K562 (cell line): ENCODE data around the gene OST4. TPM values are rescaled to one million over a fixed set of nuclear protein-coding genes. Genes with fewer than 3 reads are reported as not detected.

Source experiments
- CSDE1 ChIP-seq, 2 experiments: fragments of 450-650 bp; IDR thresholded peaks; 2 replicates each; pipeline ENCODE4 v1.6.1; 2016; ENCODE audit warnings: mild to moderate bottlenecking in 1 of 2
- GABPB2 ChIP-seq: fragments of 250-450 bp; sonication (Bioruptor Pico); conservative IDR thresholded peaks from 2 replicates; pipeline ENCODE4 v1.5.1; 2021; ENCODE audit warnings: mild to moderate bottlenecking
- ILF3 ChIP-seq: fragments of 450-650 bp; IDR thresholded peaks from 2 replicates; pipeline ENCODE4 v1.6.1; 2018; ENCODE audit warnings: antibody characterized with exemption, mild to moderate bottlenecking, moderate library complexity, borderline replicate concordance
- MXI1 ChIP-seq: IDR thresholded peaks from 2 replicates; pipeline ENCODE4 v1.6.1; 2011; ENCODE audit warnings: low read depth, mild to moderate bottlenecking, improper control_type of control experiment, low read length
- PHTF2 ChIP-seq: fragments of 250-450 bp; sonication (Bioruptor Pico); IDR thresholded peaks from 2 replicates; pipeline ENCODE4 v1.5.0; 2021; ENCODE audit warnings: mild to moderate bottlenecking
- PREB ChIP-seq: sonication (generic); formaldehyde crosslinking; IDR thresholded peaks from 2 replicates; pipeline ENCODE4 v1.8.1; 2023; ENCODE audit warnings: mild to moderate bottlenecking, missing genetic modification reagents
- ZNF282 ChIP-seq: sonication (generic); formaldehyde crosslinking; IDR thresholded peaks from 2 replicates; pipeline ENCODE4 v1.8.1; 2023; ENCODE audit warnings: missing genetic modification reagents
- ZNF717 ChIP-seq: fragments of 250-450 bp; sonication (Bioruptor Pico); IDR thresholded peaks from 2 replicates; pipeline ENCODE4 v1.5.0; 2021
- polyA plus RNA-seq, 8 experiments: library from polyadenylated mRNA; depleted of rRNA in 4 of 8; stranded (reverse) in 5 of 8; unstranded in 3 of 8; fragments of >200 nt; fragmentation: Nextera tagmentation in 2 of 8; fragmentation: Illumina TruSeq in 1 of 8; extraction: Ambion mirVana in 2 of 8; extraction: Trizol in 1 of 8; gene quantifications; 2 replicates each; pipeline versions ENCODE4 v1.2.1 to v1.2.3, GENCODE V29; 2011 to 2014; ENCODE audit warnings: inconsistent platforms in 1 of 8, missing spikeins in 1 of 8
- total RNA-seq, 7 experiments: library from RNA; depleted of rRNA in 6 of 7; stranded (reverse); fragments of >200 nt in 6 of 7; fragmentation: Illumina TruSeq in 2 of 7; extraction: Trizol in 2 of 7; gene quantifications; 2 replicates each; pipeline versions ENCODE4 v1.2.1 to v1.2.3, GENCODE V29; 2011 to 2021; ENCODE audit warnings: low replicate concordance in 1 of 7
- TF ChIP-seq, protein P1 (sequence below), 2 experiments: fragments of 450-650 bp; IDR thresholded peaks; 2 replicates each; pipeline ENCODE4 v1.6.1; 2016; ENCODE audit warnings: mild to moderate bottlenecking in 2 of 2, borderline replicate concordance in 1 of 2, low read depth in 1 of 2, moderate library complexity in 1 of 2
- TF ChIP-seq, protein P2 (sequence below): sonication (generic); formaldehyde crosslinking; IDR thresholded peaks from 2 replicates; pipeline ENCODE4 v1.8.0; 2022; ENCODE audit warnings: mild to moderate bottlenecking, low read depth, missing genetic modification reagents
- TF ChIP-seq, protein P3 (sequence below): fragments of 250-450 bp; sonication (Bioruptor Pico); IDR thresholded peaks from 2 replicates; pipeline ENCODE4 v1.4.0; 2020; ENCODE audit warnings: mild to moderate bottlenecking, moderate library complexity, borderline replicate concordance
- TF ChIP-seq, protein P4 (sequence below): sonication (generic); formaldehyde crosslinking; IDR thresholded peaks from 2 replicates; pipeline ENCODE4 v1.8.1; 2022; ENCODE audit warnings: missing genetic modification reagents

OST4 gene
- total and polyA plus RNA-seq, 9 of the 15 experiments (the other 6 are each of a cell fraction or from before 2014, with no cell fraction given): 186 to 1,155 (median 355) TPM

DNA sequence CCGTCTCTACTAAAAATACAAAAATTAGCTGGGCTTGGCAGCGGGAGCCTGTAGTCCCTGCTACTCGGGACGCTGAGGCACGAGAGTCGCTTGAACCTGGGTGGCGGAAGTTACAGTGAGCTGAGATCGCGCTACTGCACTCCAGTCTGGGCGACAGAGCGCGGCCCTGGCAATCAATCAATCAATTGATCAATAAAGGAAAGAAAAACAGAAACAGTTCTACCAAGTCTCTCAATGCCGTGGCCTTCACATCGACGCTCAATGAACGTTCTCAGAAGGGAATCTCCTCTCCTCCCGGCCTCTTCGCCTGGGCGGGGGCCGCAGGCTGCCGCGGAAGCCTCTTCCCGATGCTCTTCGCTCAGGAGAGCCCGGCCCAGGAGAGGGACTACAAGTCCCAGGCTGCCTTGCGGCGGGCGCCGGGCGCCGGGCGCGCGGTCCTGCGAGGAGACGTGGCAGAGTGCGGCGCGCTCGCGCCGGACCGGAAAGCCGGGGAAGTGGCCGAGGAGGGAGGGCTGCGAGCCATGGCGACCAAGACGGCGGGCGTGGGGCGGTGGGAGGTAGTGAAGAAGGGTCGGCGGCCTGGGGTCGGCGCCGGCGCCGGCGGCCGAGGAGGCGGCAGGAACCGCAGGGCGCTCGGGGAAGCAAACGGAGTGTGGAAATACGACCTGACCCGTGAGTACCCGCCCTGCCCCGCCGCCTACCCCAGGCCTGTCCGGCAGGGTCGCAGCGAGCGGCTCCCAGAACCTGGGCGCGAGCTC is 38.8 kb downstream of the OST4 start, which contains the start of gene TMEM214 (continued):
- TF ChIP-seq, protein P1, sequence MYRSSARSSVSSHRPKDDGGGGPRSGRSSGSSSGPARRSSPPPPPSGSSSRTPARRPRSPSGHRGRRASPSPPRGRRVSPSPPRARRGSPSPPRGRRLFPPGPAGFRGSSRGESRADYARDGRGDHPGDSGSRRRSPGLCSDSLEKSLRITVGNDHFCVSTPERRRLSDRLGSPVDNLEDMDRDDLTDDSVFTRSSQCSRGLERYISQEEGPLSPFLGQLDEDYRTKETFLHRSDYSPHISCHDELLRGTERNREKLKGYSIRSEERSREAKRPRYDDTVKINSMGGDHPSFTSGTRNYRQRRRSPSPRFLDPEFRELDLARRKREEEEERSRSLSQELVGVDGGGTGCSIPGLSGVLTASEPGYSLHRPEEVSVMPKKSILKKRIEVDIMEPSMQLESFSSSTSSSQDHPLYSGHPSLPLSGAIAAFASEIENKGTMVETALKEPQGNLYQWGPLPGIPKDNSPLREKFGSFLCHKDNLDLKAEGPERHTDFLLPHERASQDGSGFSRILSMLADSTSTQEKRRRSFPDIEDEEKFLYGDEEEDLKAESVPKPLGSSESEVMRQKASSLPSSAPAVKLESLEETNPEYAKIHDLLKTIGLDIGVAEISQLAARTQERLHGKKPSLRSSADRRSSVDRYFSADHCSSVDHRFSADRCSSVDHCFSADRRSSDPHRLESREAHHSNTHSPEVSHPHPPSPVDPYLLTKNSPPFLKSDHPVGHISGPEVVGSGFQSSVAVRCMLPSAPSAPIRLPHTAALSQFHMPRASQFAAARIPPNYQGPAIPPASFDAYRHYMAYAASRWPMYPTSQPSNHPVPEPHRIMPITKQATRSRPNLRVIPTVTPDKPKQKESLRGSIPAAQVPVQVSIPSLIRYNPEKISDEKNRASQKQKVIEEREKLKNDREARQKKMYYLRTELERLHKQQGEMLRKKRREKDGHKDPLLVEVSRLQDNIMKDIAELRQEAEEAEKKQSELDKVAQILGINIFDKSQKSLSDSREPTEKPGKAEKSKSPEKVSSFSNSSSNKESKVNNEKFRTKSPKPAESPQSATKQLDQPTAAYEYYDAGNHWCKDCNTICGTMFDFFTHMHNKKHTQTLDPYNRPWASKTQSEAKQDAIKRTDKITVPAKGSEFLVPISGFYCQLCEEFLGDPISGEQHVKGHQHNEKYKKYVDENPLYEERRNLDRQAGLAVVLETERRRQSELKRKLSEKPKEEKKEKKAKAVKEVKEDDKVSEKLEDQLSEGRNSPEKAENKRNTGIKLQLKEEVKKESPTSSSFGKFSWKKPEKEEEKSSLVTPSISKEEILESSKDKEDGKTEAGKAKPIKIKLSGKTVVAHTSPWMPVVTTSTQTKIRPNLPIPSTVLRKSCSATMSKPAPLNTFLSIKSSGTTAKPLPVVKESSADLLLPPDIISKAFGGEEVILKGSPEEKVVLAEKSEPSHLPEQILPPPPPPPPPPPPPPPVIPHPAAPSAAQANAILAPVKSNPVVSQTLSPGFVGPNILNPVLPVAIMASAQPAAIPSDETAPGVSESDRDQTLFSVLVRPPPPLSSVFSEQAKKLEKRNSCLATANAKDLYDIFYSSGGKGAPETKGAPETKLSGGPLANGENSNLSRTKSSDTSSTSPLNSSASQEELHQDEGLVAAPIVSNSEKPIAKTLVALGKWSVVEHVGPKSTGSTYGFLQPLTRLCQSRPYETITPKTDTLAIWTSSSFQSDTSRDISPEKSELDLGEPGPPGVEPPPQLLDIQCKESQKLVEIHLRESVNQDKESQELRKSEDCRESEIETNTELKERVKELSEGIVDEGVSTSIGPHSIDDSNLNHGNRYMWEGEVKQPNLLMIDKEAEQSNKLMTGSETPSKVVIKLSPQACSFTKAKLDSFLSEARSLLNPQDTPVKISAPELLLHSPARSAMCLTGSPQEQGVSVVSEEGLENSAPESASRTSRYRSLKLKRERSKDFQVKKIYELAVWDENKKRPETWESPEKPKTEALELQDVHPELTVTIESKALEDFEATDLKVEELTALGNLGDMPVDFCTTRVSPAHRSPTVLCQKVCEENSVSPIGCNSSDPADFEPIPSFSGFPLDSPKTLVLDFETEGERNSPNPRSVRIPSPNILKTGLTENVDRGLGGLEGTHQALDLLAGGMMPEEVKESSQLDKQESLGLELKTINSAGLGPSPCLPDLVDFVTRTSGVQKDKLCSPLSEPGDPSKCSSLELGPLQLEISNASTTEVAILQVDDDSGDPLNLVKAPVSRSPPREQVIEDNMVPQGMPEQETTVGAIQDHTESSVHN (IDR thresholded peaks at IDR 0.05; ENCODE audit: borderline replicate concordance in 1 of 2, low read depth in 1 of 2): no peak
- no peak for TF ChIP-seq ZNF717 (CRISPR knock-in tag)
- TF ChIP-seq, protein P2, sequence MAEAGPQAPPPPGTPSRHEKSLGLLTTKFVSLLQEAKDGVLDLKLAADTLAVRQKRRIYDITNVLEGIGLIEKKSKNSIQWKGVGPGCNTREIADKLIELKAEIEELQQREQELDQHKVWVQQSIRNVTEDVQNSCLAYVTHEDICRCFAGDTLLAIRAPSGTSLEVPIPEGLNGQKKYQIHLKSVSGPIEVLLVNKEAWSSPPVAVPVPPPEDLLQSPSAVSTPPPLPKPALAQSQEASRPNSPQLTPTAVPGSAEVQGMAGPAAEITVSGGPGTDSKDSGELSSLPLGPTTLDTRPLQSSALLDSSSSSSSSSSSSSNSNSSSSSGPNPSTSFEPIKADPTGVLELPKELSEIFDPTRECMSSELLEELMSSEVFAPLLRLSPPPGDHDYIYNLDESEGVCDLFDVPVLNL (CRISPR knock-in tag): no peak
- TF ChIP-seq ILF3: no peak
- no peak for TF ChIP-seq GABPB2
- no peak for TF ChIP-seq PHTF2 (CRISPR knock-in tag)
- TF ChIP-seq, protein P3, sequence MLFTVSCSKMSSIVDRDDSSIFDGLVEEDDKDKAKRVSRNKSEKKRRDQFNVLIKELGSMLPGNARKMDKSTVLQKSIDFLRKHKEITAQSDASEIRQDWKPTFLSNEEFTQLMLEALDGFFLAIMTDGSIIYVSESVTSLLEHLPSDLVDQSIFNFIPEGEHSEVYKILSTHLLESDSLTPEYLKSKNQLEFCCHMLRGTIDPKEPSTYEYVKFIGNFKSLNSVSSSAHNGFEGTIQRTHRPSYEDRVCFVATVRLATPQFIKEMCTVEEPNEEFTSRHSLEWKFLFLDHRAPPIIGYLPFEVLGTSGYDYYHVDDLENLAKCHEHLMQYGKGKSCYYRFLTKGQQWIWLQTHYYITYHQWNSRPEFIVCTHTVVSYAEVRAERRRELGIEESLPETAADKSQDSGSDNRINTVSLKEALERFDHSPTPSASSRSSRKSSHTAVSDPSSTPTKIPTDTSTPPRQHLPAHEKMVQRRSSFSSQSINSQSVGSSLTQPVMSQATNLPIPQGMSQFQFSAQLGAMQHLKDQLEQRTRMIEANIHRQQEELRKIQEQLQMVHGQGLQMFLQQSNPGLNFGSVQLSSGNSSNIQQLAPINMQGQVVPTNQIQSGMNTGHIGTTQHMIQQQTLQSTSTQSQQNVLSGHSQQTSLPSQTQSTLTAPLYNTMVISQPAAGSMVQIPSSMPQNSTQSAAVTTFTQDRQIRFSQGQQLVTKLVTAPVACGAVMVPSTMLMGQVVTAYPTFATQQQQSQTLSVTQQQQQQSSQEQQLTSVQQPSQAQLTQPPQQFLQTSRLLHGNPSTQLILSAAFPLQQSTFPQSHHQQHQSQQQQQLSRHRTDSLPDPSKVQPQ: no peak
- TF ChIP-seq MXI1: peak; percentile 15; the same call in 1 of the 2 replicates
- TF ChIP-seq CSDE1 (IDR thresholded peaks at IDR 0.05): no peak
- TF ChIP-seq ZNF282 (CRISPR knock-in tag): no peak
- no peak for TF ChIP-seq PREB
- TF ChIP-seq, protein P4, sequence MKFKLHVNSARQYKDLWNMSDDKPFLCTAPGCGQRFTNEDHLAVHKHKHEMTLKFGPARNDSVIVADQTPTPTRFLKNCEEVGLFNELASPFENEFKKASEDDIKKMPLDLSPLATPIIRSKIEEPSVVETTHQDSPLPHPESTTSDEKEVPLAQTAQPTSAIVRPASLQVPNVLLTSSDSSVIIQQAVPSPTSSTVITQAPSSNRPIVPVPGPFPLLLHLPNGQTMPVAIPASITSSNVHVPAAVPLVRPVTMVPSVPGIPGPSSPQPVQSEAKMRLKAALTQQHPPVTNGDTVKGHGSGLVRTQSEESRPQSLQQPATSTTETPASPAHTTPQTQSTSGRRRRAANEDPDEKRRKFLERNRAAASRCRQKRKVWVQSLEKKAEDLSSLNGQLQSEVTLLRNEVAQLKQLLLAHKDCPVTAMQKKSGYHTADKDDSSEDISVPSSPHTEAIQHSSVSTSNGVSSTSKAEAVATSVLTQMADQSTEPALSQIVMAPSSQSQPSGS: no peak
